GM10847 (cell line): ENCODE data around the gene PLBD1.

Experiments
- POLR2A ChIP-seq: IDR thresholded peaks from 2 replicates; pipeline ENCODE4 v1.6.1; 2011; ENCODE audit not compliant: insufficient read length; ENCODE audit errors: extremely low read depth

The PLBD1 gene

GRCh38 chr12:14479004-14479403, 88.7 kb downstream of the PLBD1 start:
- TF ChIP-seq POLR2A: no peak

- no peak for TF ChIP-seq POLR2A
These were observed 93.9 kb downstream of the PLBD1 start for GRCh38 chr12:14473707-14474287.

GRCh38 chr12:14471497-14471896, 96.2 kb downstream of the PLBD1 start:
- TF ChIP-seq POLR2A: no peak

- no peak for TF ChIP-seq POLR2A
These were observed 107.4 kb downstream of the PLBD1 start for GRCh38 chr12:14460212-14460841.

- no peak for TF ChIP-seq POLR2A
These were observed 113.4 kb downstream of the PLBD1 start for GRCh38 chr12:14454098-14454907.
